ENCODE data around the gene YY1AP1.
"Not testable (repeated sequence)": the region's sequence is repeated elsewhere in the genome, so short reads cannot be mapped to it uniquely, and the experiment has no call there.

Gene YY1AP1

DNA sequence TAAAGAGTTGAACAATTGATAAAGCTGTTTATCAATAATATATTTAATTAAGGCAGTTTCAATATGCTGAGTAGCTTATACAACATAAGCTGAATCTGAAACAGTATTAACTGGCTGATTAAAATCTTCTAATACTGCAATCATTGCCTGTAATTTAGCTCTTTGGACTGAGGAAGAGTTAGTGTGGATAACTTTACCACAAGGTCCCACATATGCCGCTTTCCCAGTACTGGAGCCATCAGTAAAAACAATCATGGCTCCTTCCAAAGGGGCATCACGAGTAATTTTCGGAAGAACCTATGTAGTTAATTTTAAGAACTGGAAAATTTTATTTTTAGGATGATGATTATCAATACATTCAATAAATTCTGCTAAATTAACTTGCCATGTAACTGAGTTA, 7.0 kb upstream of the YY1AP1 start:
- TF ChIP-seq CTCF (IDR thresholded peaks at IDR 0.05; ENCODE audit: insufficient read depth, low read length, poor library complexity, severe bottlenecking), result no peak
- H3K27me3 ChIP-seq (replicated peaks; ENCODE audit: control insufficient read depth, insufficient read depth, low read length), result no peaks in the 10 kb centered on the region
- no peak for DNase-seq (ENCODE audit: extremely low read depth, insufficient read length)
- H3K36me3 ChIP-seq (ENCODE audit: control insufficient read depth, insufficient read depth, low read length), result peaks cover 7% of the 10 kb centered on the region
- no peak overlapping the region for H3K4me3 ChIP-seq (replicated peaks; ENCODE audit: low read depth, low read length)

DNA sequence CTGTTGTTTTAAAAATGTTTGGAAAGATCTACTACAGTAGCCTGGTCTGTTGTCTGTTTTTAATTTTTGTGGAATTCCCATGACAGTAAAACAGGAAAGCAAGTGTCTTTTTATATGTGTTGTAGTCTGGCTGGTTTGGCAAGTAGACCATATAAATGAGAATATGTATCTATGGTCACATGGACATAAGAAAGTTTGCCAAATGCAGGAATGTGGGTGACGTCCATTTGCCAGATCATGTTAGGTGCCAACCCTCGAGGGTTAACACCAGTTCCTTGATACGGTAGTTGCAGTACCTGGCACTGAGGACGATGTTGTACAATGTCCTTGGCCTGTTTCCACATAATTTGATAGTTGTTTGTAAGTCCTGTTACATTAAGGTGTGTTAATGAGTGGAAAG, 6.5 kb upstream of the YY1AP1 start:
- peaks cover 7% of the 10 kb centered on the region for H3K36me3 ChIP-seq (ENCODE audit: control insufficient read depth, insufficient read depth, low read length)
- H3K27me3 ChIP-seq (replicated peaks; ENCODE audit: control insufficient read depth, insufficient read depth, low read length), result no peaks in the 10 kb centered on the region
- no peak overlapping the region for H3K4me3 ChIP-seq (replicated peaks; ENCODE audit: low read depth, low read length)
- DNase-seq (ENCODE audit: extremely low read depth, insufficient read length), result no peak
- no peak for TF ChIP-seq CTCF (IDR thresholded peaks at IDR 0.05; ENCODE audit: insufficient read depth, low read length, poor library complexity, severe bottlenecking)

GRCh38 chr1:155694167-155694566, 5.6 kb upstream of the YY1AP1 start:
- Histone ChIP-seq H3K4me3 (replicated peaks; ENCODE audit: low read depth, low read length) (no peak overlapping the region), H3K36me3 (ENCODE audit: control insufficient read depth, insufficient read depth, low read length) (peaks cover 7% of the 10 kb centered on the region), H3K27me3 (replicated peaks; ENCODE audit: control insufficient read depth, insufficient read depth, low read length) (no peaks in the 10 kb centered on the region)
- DNase-seq (ENCODE audit: extremely low read depth, insufficient read length), result no peak
- no peak for TF ChIP-seq CTCF (IDR thresholded peaks at IDR 0.05; ENCODE audit: insufficient read depth, low read length, poor library complexity, severe bottlenecking)

DNA sequence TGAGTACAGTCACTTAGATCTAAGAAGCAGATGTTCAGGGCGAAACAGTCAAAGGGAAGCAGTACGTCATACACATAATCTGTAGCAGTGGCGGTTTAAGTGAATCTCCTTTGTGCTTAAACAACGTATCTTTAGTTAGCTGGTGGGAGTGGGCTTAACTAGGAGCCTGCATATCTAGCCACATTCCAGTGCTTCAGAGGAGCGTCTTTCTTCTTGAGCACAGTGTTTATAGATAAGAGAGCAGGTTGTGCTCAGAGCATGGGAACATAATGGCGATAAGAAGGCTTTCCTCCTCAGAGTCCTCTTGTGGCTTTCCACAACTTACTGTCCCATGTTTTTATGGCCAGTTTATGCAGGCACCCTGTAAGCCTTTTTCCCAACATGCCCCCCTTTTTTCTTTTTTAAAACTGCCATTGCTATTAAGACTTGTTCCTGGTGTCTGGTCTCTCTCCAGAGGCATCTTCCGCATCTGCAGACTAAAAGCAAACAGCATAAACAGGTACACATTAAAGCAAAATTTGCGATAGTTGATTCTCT, 3.5 kb upstream of the YY1AP1 start:
- TF ChIP-seq CTCF (IDR thresholded peaks at IDR 0.05; ENCODE audit: insufficient read depth, low read length, poor library complexity, severe bottlenecking), result no peak
- DNase-seq (ENCODE audit: extremely low read depth, insufficient read length), result no peak
- Histone ChIP-seq H3K4me3 (replicated peaks; ENCODE audit: low read depth, low read length) (no peak overlapping the region), H3K36me3 (ENCODE audit: control insufficient read depth, insufficient read depth, low read length) (peaks cover 7% of the 10 kb centered on the region), H3K27me3 (replicated peaks; ENCODE audit: control insufficient read depth, insufficient read depth, low read length) (no peaks in the 10 kb centered on the region)

DNA sequence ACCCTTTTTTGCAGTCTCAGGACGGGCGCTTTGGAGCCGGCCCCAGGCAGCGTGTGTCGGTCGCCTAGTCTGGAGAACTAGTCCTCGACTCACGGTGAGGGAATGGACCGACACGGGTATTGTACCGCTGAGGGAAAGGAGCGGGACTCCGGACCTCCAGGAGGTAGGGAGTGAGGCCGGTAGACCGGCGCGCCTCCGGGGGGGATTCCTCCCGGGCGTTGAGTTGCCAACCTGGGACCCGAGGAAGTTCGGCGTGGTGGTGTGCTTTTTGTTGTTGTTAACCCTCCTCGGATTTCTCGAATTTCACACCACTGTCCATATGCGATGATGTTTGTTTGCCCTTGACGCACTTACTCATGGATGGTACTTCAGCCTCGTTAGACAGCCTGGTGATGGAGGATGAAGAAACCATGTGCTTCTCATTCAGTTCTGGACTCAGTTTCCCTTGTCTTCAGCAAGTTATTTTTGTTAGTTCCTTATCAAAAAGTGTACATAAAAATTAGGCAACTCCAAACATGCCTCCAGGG, 570 bp upstream of the YY1AP1 start, which contains the start of gene DAP3:
TSS of gene DAP3 (plus strand) at position 11 of the 527 bp plus-strand sequence. CDS start 20,689 bp downstream, outside the sequence.
- H3K36me3 ChIP-seq (ENCODE audit: control insufficient read depth, insufficient read depth, low read length); H3K27me3 ChIP-seq (replicated peaks; ENCODE audit: control insufficient read depth, insufficient read depth, low read length); DNase-seq (ENCODE audit: extremely low read depth, insufficient read length): not testable (repeated sequence)
- H3K4me3 ChIP-seq (replicated peaks; ENCODE audit: low read depth, low read length), result peak within 1 kb of the TSS; percentile 93

DNA sequence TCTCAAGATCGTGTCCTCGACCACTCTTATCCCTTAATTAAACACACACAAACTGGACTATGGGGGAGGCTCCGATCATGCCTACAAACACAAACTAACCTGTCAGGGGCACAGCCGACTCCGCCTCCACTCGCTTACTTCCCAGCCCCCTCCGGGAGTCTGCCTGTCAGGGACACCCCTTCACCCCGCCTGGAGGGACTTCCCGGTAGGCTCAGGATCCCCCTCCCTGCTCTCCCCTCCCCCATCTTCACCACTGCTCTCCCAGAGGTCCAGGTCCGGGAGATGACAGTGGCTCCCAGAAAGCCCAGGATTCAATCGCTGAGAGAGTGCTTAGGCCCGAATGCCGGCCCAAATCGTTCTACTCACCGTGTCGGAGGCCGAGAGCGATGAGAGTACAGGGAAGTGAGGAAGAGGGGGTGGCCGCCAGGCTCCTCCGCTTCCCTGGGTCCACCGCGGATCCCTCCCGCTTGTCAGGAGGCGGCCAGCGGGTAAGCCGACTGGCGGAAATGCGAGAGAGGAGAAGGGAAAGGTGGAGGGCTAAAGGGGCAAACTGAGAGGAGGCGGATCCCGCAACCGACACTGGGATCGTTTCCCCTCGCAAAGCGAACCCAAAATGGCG, 760 bp downstream of the YY1AP1 start:
- not testable (repeated sequence) for H3K36me3 ChIP-seq (ENCODE audit: control insufficient read depth, insufficient read depth, low read length); H3K27me3 ChIP-seq (replicated peaks; ENCODE audit: control insufficient read depth, insufficient read depth, low read length); DNase-seq (ENCODE audit: extremely low read depth, insufficient read length)
- H3K4me3 ChIP-seq (replicated peaks; ENCODE audit: low read depth, low read length), result peak overlapping the region; percentile 93

Measured in GM06990 (cell line).